GM13977 (cell line): Measurements from ENCODE around the gene ATG9B.

Source experiments
- DNase-seq: peaks from one replicate; pipeline ENCODE4 v3.0.0; 2012; ENCODE audit warnings: low spot score
- in situ Hi-C: fragments of 300-500 bp; cut with MboI; formaldehyde crosslinking; loops from one replicate; pipeline ENCODE4 v1.12.0; 2022; ENCODE audit warnings: low sequenced_read_pairs, low pct_unique_long_range_greater_than_20kb, mixed read lengths, inconsistent platforms; ENCODE audit not compliant: unreplicated experiment
- TF ChIP-seq, protein P1 (sequence below): IDR thresholded peaks from 2 replicates; pipeline ENCODE4 v1.5.1; 2012; ENCODE audit warnings: mild to moderate bottlenecking, control low read depth; ENCODE audit not compliant: insufficient read depth; ENCODE audit errors: extremely low read depth, missing control alignments

The ATG9B gene

DNA sequence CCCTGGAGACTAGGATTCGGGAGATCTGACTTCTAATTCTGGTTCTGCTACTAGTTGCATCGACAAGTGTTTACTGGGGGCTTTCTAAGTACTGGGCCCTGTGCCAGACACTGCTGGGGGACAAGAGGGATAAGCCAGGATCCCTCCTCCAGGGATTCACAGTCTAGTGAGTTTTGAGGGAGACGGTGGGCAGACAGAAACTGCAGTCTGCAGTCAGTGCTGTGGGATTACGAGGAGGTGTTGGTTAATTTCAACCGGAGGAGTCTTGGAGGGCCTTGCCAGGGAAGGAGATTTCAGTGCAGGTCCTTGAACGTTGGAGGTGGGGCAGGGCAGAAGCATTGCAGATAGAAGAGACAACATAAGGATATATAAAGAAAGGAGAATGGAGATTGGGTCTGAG is 42.6 kb downstream of the ATG9B start:
- TF ChIP-seq, protein P1, sequence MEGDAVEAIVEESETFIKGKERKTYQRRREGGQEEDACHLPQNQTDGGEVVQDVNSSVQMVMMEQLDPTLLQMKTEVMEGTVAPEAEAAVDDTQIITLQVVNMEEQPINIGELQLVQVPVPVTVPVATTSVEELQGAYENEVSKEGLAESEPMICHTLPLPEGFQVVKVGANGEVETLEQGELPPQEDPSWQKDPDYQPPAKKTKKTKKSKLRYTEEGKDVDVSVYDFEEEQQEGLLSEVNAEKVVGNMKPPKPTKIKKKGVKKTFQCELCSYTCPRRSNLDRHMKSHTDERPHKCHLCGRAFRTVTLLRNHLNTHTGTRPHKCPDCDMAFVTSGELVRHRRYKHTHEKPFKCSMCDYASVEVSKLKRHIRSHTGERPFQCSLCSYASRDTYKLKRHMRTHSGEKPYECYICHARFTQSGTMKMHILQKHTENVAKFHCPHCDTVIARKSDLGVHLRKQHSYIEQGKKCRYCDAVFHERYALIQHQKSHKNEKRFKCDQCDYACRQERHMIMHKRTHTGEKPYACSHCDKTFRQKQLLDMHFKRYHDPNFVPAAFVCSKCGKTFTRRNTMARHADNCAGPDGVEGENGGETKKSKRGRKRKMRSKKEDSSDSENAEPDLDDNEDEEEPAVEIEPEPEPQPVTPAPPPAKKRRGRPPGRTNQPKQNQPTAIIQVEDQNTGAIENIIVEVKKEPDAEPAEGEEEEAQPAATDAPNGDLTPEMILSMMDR: no peak
- DNase-seq: no peak
- in situ Hi-C loops: no loop called here

DNA sequence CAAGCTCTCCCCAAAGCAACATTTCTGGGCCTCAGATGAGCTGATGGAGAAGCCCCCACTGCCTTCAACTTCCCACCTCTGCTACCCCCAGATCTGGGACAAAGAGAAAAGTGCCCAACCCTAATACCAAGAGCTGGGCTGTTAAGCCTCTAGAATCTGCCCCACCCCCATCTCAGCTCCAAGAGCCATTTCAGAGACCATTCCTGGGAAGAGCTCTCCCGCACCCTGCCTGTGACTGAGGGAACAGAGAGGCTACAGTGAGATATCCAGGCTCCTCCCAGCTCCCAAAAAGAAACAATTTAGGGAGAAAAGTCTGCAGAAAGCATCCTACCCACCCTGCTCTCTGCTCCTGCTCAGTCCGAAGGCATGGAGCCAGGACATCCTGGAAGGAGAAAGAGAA is 43.6 kb downstream of the ATG9B start:
- in situ Hi-C loops: no loop called here
- TF ChIP-seq, protein P1: no peak
- DNase-seq: no peak

DNA sequence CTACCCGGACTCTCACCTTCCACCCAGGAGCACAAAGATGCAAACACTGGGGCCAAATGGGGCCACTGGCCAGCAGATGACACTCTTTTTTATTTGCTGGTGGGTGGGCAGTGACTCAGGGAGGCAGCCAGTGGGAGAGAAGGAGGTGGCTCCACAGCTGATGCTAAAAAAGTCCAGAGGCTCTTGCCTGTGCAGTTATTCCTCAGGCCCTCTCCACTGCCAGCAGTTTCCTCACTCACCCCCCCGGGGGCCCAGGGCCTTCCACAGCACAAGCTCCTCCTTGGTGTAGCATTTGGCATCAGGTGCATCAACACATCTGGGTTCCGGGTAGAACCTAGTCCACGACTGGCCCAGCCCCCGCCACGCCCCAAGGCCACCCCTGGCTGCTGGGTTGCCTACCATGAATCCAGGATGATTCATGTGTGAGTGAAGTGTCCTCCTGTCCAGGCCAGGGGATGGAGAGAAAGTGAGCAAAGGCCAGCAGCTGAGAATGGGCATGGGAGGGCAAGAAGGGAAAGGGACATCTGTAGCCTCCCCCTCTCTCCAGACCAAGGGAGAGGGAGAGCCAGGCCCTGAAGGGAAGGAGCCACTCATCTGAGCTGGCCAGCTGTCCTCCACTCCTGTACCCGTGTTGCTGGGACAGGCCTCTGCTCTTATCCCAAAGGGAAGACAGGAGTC is 44.4 kb downstream of the ATG9B start:
- in situ Hi-C loops: no loop called here
- no peak for DNase-seq
- TF ChIP-seq, protein P1: no peak

DNA sequence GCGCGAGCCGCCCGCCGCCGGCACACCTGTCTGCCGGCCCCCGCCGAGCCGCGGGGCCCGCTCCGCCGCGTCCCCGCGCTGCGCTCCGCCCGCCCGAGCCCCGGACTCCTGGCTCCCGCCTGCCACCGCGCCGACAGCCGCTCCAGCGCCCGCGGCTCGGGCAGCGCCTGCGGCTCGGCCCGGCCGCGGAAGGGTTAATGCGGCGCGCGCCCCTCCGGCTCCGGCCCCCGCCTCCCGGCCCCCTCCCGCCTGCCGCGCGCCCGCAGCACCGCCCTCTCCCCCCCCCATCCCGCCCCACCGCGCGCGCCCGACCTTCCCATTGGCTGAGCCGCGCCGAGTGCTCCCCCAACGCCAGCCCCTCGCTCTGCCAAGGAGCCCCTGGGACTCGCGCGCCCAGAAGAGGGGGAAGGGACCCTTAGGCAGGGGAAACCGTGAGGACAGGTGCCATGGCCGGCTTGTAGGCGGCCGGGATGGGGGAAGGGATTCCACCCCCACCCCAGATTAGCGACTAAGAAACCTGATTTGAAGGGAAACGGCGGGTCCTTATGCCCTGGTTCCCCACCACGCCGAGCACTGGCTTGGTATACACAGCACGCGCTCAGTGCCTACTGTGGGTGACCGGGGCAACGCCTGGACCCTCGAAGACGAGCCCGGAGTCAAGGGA is 46.0 kb downstream of the ATG9B start, which contains the start of gene KCNH2:
Gene KCNH2 (minus strand): TSS at position 196 of the 664 bp plus-strand sequence. CDS start 408 bp downstream, outside the sequence.
- peak; percentile 79 for DNase-seq
- in situ Hi-C loops: no loop called here
- TF ChIP-seq, protein P1: no peak

DNA sequence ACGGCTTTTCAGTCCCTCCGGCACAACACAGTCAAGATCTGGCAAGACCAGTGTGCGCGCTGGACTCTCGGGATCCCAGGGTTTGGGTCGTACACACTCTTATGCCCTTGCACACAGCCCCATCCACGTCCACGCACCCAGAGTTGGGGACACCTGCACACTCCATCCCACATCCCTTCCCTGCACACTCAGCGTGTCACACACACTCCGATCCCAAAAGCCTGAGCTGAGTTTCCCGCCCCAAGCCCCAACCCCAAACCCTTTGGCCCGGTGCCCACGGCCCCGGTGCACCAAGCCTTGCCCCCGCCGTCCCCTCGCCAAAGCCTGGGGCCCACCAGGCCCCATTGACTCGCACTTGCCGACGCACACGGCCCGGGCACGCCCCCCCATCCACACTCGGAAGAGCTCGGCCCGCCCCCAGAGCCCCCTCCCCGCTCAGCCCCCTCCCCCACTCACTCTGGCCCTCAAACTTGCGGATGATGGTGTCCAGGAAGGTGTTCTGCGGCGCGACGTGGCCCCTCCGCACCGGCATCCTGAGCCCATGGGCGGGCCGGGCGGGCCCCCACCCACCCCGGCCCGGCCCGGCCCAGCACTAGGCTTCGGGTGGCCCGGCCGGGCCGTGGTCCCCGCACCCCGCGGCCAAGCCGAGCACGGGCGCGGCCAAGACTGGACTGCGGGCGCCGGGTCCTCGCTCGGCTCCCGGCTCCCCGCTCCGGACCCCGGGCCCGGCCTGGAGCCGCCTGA is 46.7 kb downstream of the ATG9B start:
- in situ Hi-C loops: no loop called here
- TF ChIP-seq, protein P1: no peak
- no peak for DNase-seq

DNA sequence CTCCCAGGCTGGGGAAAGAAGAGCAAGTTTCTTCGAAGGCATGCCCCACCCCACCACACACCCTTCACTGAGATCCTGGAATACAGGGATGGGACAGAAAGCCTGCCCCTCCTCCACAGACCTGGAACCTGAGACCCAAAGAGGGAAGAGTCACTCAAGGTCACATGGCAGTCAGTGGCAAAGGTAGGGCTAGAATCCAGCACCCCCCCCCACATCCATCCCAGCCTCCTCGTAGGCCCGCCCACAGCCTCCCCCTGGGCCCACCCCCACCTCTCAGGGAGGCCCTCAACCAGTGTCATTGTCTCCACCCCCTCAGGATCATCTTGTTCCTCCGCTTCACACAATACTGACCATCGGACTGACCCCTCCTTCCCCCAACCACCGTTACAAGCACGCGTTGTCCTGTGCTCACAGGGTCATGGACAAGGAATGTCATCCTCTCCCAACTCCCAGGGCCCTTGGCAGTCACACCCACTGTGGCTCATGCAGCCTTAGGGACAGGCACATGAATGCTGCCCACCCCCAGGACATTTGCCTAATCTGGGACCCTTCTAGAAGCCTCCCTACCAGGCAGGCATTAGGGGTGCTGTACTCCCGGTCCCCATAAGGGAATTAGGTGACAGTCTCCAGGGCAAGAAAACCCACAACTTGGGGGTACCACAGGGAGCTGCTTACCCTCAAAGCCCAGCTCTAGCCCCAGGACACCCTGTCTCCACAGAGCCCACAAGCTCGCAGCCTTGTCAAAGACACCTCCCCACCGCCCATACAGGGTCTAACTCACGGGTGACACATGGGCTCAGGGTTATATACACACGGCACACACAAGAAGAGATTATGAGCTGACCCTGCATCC is 47.5 kb downstream of the ATG9B start:
- in situ Hi-C loops: no loop called here
- TF ChIP-seq, protein P1: no peak
- no peak for DNase-seq
